Thoracic aorta (tissue), 2 donors: ENCODE results near the gene TIMM50. TPM values are rescaled to one million over a fixed set of nuclear protein-coding genes. Genes with fewer than 3 reads are reported as not detected.

Experiments
- ATAC-seq: fragments of 150-250 bp; one replicate; pipeline ENCODE4 v1.8.0; 2017; ENCODE audit warnings: low read depth; ENCODE audit not compliant: insufficient number of reproducible peaks, low FRiP score
- DNase-seq: peaks from one replicate; pipeline ENCODE4 v3.0.0-alpha.2; 2020; ENCODE audit warnings: low spot score
- H3K27ac ChIP-seq, 2 donors: fragments of 200-600 bp; sonication (generic); 1 replicate in 1 of 2; 2 replicates in 1 of 2; pipeline ENCODE4 v1.5.1; 2016; ENCODE audit warnings: mild to moderate bottlenecking in 2 of 2, moderate library complexity in 2 of 2
- H3K27me3 ChIP-seq: fragments of 200-600 bp; sonication (generic); replicated peaks from 2 replicates; pipeline ENCODE4 v1.6.0; 2016; ENCODE audit warnings: mild to moderate bottlenecking; ENCODE audit not compliant: insufficient read depth
- H3K36me3 ChIP-seq: fragments of 200-600 bp; sonication (generic); one replicate; pipeline ENCODE4 v1.5.1; 2016
- H3K4me1 ChIP-seq, 2 donors: fragments of 200-600 bp; sonication (generic); 1 replicate in 1 of 2; 2 replicates in 1 of 2; pipeline versions ENCODE4 v1.5.1 to v1.6.0; 2016; ENCODE audit warnings: low read depth in 2 of 2, mild to moderate bottlenecking in 1 of 2; ENCODE audit not compliant: control insufficient read depth in 1 of 2
- H3K4me3 ChIP-seq: fragments of 200-600 bp; sonication (generic); 2 replicates; pipeline ENCODE4 v1.5.1; 2016; ENCODE audit warnings: mild to moderate bottlenecking
- H3K9me3 ChIP-seq: fragments of 200-600 bp; sonication (generic); 2 replicates; pipeline ENCODE4 v1.5.1; 2016
- total RNA-seq, 2 donors: library from RNA; depleted of rRNA; stranded (reverse); fragments of >200 nt; gene quantifications; one replicate each; pipeline versions ENCODE4 v1.1.0 to v1.2.3, GENCODE V29; 2016
- TF ChIP-seq, protein P1 (sequence below): fragments of 200-600 bp; sonication (generic); IDR thresholded peaks from one replicate; pipeline ENCODE4 v1.5.1; 2019; ENCODE audit warnings: antibody characterized with exemption

Gene TIMM50
- total RNA-seq, 2 donors from 2014 or later = 25.7 to 51.4 TPM

DNA sequence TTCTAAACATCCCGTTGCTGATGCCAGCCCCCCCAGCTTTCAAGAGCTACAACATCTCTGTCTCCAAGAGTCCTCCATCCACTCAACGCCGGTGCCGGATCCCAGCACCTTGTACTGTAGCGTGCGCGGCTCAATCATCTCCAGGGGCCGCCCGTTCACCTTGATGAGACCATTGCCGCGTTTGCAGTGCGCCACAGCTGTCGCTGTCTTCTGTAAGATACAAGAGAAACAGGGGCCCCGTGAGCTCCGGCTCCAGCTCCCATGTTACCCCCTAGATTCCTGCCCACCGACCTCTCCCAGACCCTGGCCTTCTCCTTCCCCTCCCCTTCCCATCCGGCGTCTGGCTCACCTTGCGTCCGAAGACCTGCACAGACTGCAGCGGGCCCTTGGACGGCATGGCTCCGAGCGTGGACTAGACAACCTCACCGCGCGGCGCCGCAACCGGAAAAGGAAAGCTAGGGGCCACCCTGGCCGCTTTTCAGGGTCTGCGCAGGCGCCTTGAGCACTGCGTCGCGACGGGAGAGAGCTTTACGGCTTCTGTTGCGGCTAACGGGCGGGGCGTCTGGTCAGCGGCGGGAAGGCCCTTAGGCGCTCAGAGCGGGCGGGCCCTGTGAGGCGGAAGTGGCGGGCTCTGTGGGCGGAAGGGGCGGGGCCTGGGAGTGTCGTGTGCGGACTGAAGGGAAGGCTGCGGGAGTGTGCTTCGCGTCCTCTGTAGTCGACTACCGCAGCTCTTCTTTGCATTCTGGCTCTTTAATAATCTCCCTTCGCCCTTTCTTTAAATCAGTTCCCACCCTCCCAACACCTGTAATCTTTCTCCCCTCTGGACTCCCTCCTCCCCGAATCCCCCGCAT lies 44.9 kb upstream of the TIMM50 start, which contains the start of gene RPS16:
TSS of gene RPS16 (minus strand) at position 451 of the 851 bp plus-strand sequence. CDS start at position 397, 54 bp downstream.
- H3K36me3 ChIP-seq = peaks cover 24% of the 10 kb centered on the region
- peak; percentile 84 for ATAC-seq
- peak within 1 kb of the TSS; percentile 90 for H3K4me3 ChIP-seq
- H3K27me3 ChIP-seq = no peaks in the 10 kb centered on the region
- H3K4me1 ChIP-seq = peaks cover 19 to 38% of the 10 kb centered on the region in 2 donors
- peak; percentile 89 for DNase-seq
- no peaks in the 10 kb centered on the region for H3K9me3 ChIP-seq
- peak within 1 kb of the TSS; percentile 82 to 94 for H3K27ac ChIP-seq
- TF ChIP-seq, protein P1, sequence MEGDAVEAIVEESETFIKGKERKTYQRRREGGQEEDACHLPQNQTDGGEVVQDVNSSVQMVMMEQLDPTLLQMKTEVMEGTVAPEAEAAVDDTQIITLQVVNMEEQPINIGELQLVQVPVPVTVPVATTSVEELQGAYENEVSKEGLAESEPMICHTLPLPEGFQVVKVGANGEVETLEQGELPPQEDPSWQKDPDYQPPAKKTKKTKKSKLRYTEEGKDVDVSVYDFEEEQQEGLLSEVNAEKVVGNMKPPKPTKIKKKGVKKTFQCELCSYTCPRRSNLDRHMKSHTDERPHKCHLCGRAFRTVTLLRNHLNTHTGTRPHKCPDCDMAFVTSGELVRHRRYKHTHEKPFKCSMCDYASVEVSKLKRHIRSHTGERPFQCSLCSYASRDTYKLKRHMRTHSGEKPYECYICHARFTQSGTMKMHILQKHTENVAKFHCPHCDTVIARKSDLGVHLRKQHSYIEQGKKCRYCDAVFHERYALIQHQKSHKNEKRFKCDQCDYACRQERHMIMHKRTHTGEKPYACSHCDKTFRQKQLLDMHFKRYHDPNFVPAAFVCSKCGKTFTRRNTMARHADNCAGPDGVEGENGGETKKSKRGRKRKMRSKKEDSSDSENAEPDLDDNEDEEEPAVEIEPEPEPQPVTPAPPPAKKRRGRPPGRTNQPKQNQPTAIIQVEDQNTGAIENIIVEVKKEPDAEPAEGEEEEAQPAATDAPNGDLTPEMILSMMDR = no peak

DNA sequence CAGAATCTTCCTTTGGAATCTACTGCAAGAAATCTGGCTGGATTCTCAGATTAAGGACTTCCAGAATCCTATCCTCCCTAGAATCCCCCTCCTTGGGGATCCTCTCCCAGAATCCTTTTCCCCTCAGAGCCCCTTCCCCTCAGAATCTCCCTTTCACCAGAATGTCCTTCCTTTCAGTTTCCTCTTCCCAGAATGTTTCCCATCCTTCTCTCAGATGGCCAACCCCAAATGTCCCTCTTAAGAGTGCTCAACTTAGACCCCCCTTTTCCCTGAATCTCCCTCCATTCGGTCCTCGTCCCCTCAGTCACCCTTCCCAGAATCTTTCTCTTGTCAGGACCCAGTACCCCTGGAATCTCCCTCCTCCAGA lies 44.3 kb upstream of the TIMM50 start:
- H3K27me3 ChIP-seq = no peaks in the 10 kb centered on the region
- TF ChIP-seq, protein P1 = no peak
- DNase-seq (no peak), ATAC-seq (no peak)
- no peaks in the 10 kb centered on the region for H3K9me3 ChIP-seq
- H3K4me3 ChIP-seq = peak overlapping the region; percentile 90
- peak overlapping the region; percentile 82 to 94 for H3K27ac ChIP-seq
- peaks cover 19 to 39% of the 10 kb centered on the region in 2 donors for H3K4me1 ChIP-seq
- peaks cover 24% of the 10 kb centered on the region for H3K36me3 ChIP-seq

DNA sequence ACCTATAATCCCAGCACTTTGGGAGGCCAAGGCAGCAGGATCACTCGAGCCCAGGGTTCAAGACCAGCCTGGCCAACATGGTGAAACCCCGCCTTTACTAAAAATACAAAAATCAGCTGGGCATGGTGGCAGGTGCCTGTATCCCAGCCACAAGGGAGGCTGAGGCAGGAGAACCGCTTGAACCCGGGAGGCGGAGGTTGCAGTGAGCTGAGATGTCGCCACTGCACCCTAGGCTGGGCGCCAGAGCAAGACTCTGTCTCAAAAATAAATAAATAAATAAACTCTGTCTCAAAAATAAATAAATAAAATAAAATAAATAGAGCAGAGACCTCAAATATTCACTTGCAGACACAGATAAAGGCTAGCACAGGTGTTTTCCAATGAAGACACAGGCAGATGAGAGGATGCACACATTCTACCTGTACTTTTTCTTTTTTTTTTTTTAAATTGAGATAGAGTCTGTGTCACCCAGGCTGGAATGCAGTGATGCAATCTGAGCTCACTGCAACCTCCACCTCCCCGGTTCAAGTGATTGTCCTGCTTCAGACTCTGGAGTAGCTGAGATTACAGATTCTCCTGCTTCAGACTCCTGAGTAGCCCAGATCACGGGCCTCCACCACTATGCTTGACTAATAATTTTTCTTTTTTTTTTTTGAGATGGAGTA lies 42.2 kb upstream of the TIMM50 start:
- H3K4me3 ChIP-seq = no peak overlapping the region
- DNase-seq = no peak
- peaks cover 11% of the 10 kb centered on the region for H3K36me3 ChIP-seq
- TF ChIP-seq, protein P1 = no peak
- no peaks in the 10 kb centered on the region for H3K27me3 ChIP-seq
- no peak for ATAC-seq
- H3K9me3 ChIP-seq = no peaks in the 10 kb centered on the region
- peaks cover 19 to 38% of the 10 kb centered on the region in 2 donors for H3K4me1 ChIP-seq
- no peak overlapping the region for H3K27ac ChIP-seq

DNA sequence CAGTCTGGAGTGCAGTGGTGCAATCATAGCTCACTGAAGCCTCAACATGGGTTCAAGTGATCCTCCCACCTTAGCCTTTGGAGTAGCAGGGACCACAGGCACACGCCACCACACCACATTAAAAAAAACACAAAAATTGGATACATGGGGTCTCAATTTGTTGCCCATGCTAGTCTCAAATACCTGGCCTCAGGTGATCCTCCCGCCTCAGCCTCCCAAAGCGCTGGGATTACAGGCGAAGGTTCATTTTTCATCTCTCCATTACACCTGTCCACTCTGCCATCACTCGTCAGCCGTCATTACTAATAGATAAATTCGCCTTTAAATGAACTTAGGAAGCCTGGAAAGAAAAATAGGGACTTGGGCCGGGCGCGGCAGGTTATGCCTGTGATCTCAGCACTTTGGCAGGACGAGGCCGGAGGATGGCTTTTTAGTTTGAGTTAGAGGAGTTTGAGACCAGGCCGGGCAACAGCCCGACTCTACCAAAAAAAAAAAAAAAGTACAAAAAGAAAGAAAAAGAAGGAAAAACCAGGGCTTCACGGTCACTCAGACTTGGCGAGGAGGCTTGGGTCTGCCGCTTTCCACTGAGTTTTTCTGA lies 35.9 kb upstream of the TIMM50 start:
- TF ChIP-seq, protein P1 = no peak
- DNase-seq = no peak
- Histone ChIP-seq H3K36me3 (peaks cover 4% of the 10 kb centered on the region), H3K27me3 (no peaks in the 10 kb centered on the region), H3K4me1 (peaks cover 23 to 45% of the 10 kb centered on the region in 2 donors), H3K4me3 (peak overlapping the region; percentile 71), H3K27ac (peak overlapping the region; percentile 75 to 97), H3K9me3 (no peaks in the 10 kb centered on the region)
- ATAC-seq = no peak
